HepG2 (cell line): ENCODE data around the gene SYCP2L. TPM values are rescaled to one million over a fixed set of nuclear protein-coding genes. Genes with fewer than 3 reads are reported as not detected.

Source experiments
- CENPT ChIP-seq: sonication (generic); formaldehyde crosslinking; IDR thresholded peaks from 2 replicates; pipeline ENCODE4 v1.8.0; 2022; ENCODE audit warnings: low read depth, mild to moderate bottlenecking, moderate library complexity, missing genetic modification reagents
- CHCHD3 ChIP-seq: sonication (generic); formaldehyde crosslinking; IDR thresholded peaks from 2 replicates; pipeline ENCODE4 v1.8.0; 2022; ENCODE audit warnings: mild to moderate bottlenecking, missing genetic modification reagents, moderate library complexity
- FOXC1 ChIP-seq: sonication (generic); formaldehyde crosslinking; IDR thresholded peaks from 2 replicates; pipeline ENCODE4 v1.8.0; 2022; ENCODE audit warnings: mild to moderate bottlenecking, missing genetic modification reagents, borderline replicate concordance
- GPN1 ChIP-seq: sonication (generic); formaldehyde crosslinking; IDR thresholded peaks from 2 replicates; pipeline ENCODE4 v1.5.1; 2020; ENCODE audit warnings: missing genetic modification reagents, borderline replicate concordance
- HNRNPH1 ChIP-seq: fragments of 200-400 bp; formaldehyde crosslinking; optimal IDR thresholded peaks from 2 replicates; pipeline ENCODE3; 2017; ENCODE audit warnings: mild to moderate bottlenecking, low read depth, low read length
- IKZF1 ChIP-seq: fragments of 450-650 bp; IDR thresholded peaks from 2 replicates; pipeline ENCODE4 v1.7.1; 2016
- NCOA1 ChIP-seq: sonication (generic); formaldehyde crosslinking; IDR thresholded peaks from 2 replicates; pipeline ENCODE4 v1.9.0; 2021; ENCODE audit warnings: missing genetic modification reagents
- RFXAP ChIP-seq: sonication (generic); formaldehyde crosslinking; IDR thresholded peaks from 2 replicates; pipeline ENCODE4 v1.4.0; 2020; ENCODE audit warnings: missing genetic modification reagents, borderline replicate concordance
- SNRNP70 ChIP-seq: fragments of 200-400 bp; formaldehyde crosslinking; IDR thresholded peaks from 2 replicates; pipeline ENCODE4 v1.6.1; 2017; ENCODE audit warnings: mild to moderate bottlenecking, low read depth, low read length, moderate library complexity
- WIZ ChIP-seq: sonication (generic); formaldehyde crosslinking; IDR thresholded peaks from 2 replicates; pipeline ENCODE4 v1.5.1; 2020; ENCODE audit warnings: mild to moderate bottlenecking, missing genetic modification reagents
- ZBTB40 ChIP-seq, 2 experiments: fragments of 450-650 bp in 1 of 2; sonication (generic) in 1 of 2; formaldehyde crosslinking in 1 of 2; IDR thresholded peaks; 2 replicates each; pipeline versions ENCODE4 v1.6.1 to v1.8.0; 2016 to 2022; ENCODE audit warnings: antibody characterized with exemption in 1 of 2, mild to moderate bottlenecking in 1 of 2, missing genetic modification reagents in 1 of 2
- ZFP36L1 ChIP-seq: sonication (generic); formaldehyde crosslinking; IDR thresholded peaks from 2 replicates; pipeline ENCODE4 v1.8.0; 2022; ENCODE audit warnings: mild to moderate bottlenecking, missing genetic modification reagents, moderate library complexity
- ZNF101 ChIP-seq: sonication (generic); formaldehyde crosslinking; IDR thresholded peaks from 2 replicates; pipeline ENCODE4 v1.4.0; 2020; ENCODE audit warnings: mild to moderate bottlenecking, low read depth, missing genetic modification reagents, borderline replicate concordance
- ZNF264 ChIP-seq: sonication (generic); formaldehyde crosslinking; IDR thresholded peaks from 2 replicates; pipeline ENCODE4 v1.4.0; 2020; ENCODE audit warnings: missing genetic modification reagents
- ZNF577 ChIP-seq: sonication (generic); formaldehyde crosslinking; IDR thresholded peaks from 2 replicates; pipeline ENCODE4 v1.4.0; 2020; ENCODE audit warnings: mild to moderate bottlenecking, low read depth, missing genetic modification reagents, borderline replicate concordance
- polyA plus RNA-seq, 8 experiments: library from polyadenylated mRNA; depleted of rRNA in 3 of 8; stranded (reverse) in 7 of 8; unstranded in 1 of 8; fragments of >200 nt; fragmentation: Illumina TruSeq in 4 of 8; extraction: Trizol in 4 of 8; gene quantifications; 2 replicates each; pipeline versions ENCODE4 v1.2.1 to v1.2.3, GENCODE V29; 2011 to 2016; ENCODE audit warnings: low read depth in 4 of 8, missing spikeins in 1 of 8, mixed read lengths in 1 of 8; ENCODE audit not compliant: insufficient read depth in 1 of 8
- total RNA-seq, 5 experiments: library from RNA; depleted of rRNA; stranded (reverse); fragments of >200 nt; fragmentation: Illumina TruSeq; extraction: Trizol; gene quantifications; 2 replicates each; pipeline ENCODE4 v1.2.3, GENCODE V29; 2016; ENCODE audit warnings: low read depth in 1 of 5
- TF ChIP-seq, protein P1 (sequence below): IDR thresholded peaks from 2 replicates; pipeline ENCODE4 v1.6.1; 2016; ENCODE audit warnings: missing biosample characterization, missing genetic modification reagents, low read depth
- TF ChIP-seq, protein P2 (sequence below): sonication (generic); formaldehyde crosslinking; IDR thresholded peaks from 2 replicates; pipeline ENCODE4 v1.4.0; 2020; ENCODE audit warnings: missing genetic modification reagents

SYCP2L gene
- total and polyA plus RNA-seq, 2 of the 13 experiments (the other 11 are each of a cell fraction or from before 2014, with no cell fraction given): 0.22 to 0.54 TPM

- no peak for TF ChIP-seq ZBTB40 (IDR thresholded peaks at IDR 0.05)
- no peak for TF ChIP-seq ZBTB40 (CRISPR knock-in tag; IDR thresholded peaks at IDR 0.05)
- TF ChIP-seq HNRNPH1: no peak
- no peak for TF ChIP-seq CHCHD3 (CRISPR knock-in tag)
- TF ChIP-seq, protein P1, sequence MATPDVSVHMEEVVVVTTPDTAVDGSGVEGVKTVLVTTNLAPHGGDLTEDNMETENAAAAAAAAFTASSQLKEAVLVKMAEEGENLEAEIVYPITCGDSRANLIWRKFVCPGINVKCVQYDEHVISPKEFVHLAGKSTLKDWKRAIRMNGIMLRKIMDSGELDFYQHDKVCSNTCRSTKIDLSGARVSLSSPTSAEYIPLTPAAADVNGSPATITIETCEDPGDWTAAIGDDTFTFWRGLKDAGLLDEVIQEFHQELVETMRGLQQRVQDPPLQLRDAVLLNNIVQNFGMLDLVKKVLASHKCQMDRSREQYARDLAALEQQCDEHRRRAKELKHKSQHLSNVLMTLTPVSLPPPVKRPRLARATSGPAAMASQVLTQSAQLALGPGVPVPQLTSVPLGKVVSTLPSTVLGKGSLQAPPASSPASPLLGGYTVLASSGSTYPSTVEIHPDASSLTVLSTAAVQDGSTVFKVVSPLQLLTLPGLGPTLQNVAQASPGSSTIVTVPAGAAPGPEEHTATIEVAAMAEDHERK: no peak; the same call in 1 of the 2 replicates
- no peak for TF ChIP-seq WIZ (CRISPR knock-in tag)
- TF ChIP-seq GPN1 (CRISPR knock-in tag): no peak
- TF ChIP-seq ZNF577: no peak
- TF ChIP-seq ZNF101 (CRISPR knock-in tag): no peak
- peak; percentile 55; the same call in 1 of the 2 replicates for TF ChIP-seq RFXAP (CRISPR knock-in tag)
- TF ChIP-seq ZNF264 (CRISPR knock-in tag): peak; percentile 83; the same call in 1 of the 2 replicates
- TF ChIP-seq SNRNP70: no peak
- no peak for TF ChIP-seq CENPT (CRISPR knock-in tag)
- no peak for TF ChIP-seq ZFP36L1 (CRISPR knock-in tag)
- TF ChIP-seq IKZF1: no peak
- TF ChIP-seq FOXC1: no peak
- TF ChIP-seq, protein P2, sequence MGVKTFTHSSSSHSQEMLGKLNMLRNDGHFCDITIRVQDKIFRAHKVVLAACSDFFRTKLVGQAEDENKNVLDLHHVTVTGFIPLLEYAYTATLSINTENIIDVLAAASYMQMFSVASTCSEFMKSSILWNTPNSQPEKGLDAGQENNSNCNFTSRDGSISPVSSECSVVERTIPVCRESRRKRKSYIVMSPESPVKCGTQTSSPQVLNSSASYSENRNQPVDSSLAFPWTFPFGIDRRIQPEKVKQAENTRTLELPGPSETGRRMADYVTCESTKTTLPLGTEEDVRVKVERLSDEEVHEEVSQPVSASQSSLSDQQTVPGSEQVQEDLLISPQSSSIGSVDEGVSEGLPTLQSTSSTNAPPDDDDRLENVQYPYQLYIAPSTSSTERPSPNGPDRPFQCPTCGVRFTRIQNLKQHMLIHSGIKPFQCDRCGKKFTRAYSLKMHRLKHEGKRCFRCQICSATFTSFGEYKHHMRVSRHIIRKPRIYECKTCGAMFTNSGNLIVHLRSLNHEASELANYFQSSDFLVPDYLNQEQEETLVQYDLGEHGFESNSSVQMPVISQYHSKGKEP (CRISPR knock-in tag): no peak
- TF ChIP-seq NCOA1 (CRISPR knock-in tag): peak; percentile 52; the same call in 1 of the 2 replicates
These were observed 125.5 kb downstream of the SYCP2L start (continued) for GRCh38 chr6:11012295-11012754.
